ENCODE measurements around the gene THADA.

Gene THADA

GRCh38 chr2:43631618-43632317 lies 35.9 kb upstream of the THADA start:
- no peak for TF ChIP-seq CTCF (conservative IDR thresholded peaks at IDR 0.05; ENCODE audit: low read depth, low read length)
- H3K4me3 ChIP-seq (ENCODE audit: low read depth, low read length) = no peak overlapping the region
- no peak for DNase-seq (ENCODE audit: low read depth)

- TF ChIP-seq CTCF (conservative IDR thresholded peaks at IDR 0.05; ENCODE audit: low read depth, low read length) = no peak
- peak; percentile 50 for DNase-seq (ENCODE audit: low read depth)
- H3K4me3 ChIP-seq (ENCODE audit: low read depth, low read length) = no peak overlapping the region
Observed at GRCh38 chr2:43622931-43623451, 27.2 kb upstream of the THADA start.

- TF ChIP-seq CTCF (conservative IDR thresholded peaks at IDR 0.05; ENCODE audit: low read depth, low read length) = no peak
- H3K4me3 ChIP-seq (ENCODE audit: low read depth, low read length) = no peak overlapping the region
- no peak for DNase-seq (ENCODE audit: low read depth)
Observed at GRCh38 chr2:43619511-43619910, 23.7 kb upstream of the THADA start.

GRCh38 chr2:43616967-43617680 lies 21.3 kb upstream of the THADA start:
- no peak overlapping the region for H3K4me3 ChIP-seq (ENCODE audit: low read depth, low read length)
- no peak for TF ChIP-seq CTCF (conservative IDR thresholded peaks at IDR 0.05; ENCODE audit: low read depth, low read length)
- DNase-seq (ENCODE audit: low read depth) = no peak

GRCh38 chr2:43612944-43613343 lies 17.1 kb upstream of the THADA start:
- H3K4me3 ChIP-seq (ENCODE audit: low read depth, low read length) = no peak overlapping the region
- DNase-seq (ENCODE audit: low read depth) = no peak
- no peak for TF ChIP-seq CTCF (conservative IDR thresholded peaks at IDR 0.05; ENCODE audit: low read depth, low read length)

GRCh38 chr2:43611987-43612894 lies 16.4 kb upstream of the THADA start:
- peak; percentile 83 for DNase-seq (ENCODE audit: low read depth)
- H3K4me3 ChIP-seq (ENCODE audit: low read depth, low read length) = no peak overlapping the region
- TF ChIP-seq CTCF (conservative IDR thresholded peaks at IDR 0.05; ENCODE audit: low read depth, low read length) = peak; percentile 94
